PC-3 (cell line): ENCODE measurements around the gene NCAPD2. TPM values are rescaled to one million over a fixed set of nuclear protein-coding genes. Genes with fewer than 3 reads are reported as not detected.

Experiments
- ATAC-seq: fragments of 200-7000 bp; cut with Tn5 transposase; 2 replicates; pipeline ENCODE4 v1.9.1; 2020; ENCODE audit warnings: mild to moderate bottlenecking, moderate library complexity
- BruUV-seq: library from RNA; stranded (reverse); fragments of 400-500 nt; replicated peaks from 2 replicates; lab custom pipeline; 2021; lab: Mats Ljungman, UMichigan
- CTCF ChIA-PET: fragments of 300-600 bp; sonication (Branson Sonifier 250); formaldehyde crosslinking; loops from one replicate; lab custom pipeline; 2022; ENCODE audit warnings: antibody characterized with exemption; lab: Charles Lee
- POLR2A ChIA-PET: fragments of 300-600 bp; sonication (Branson Sonifier 250); formaldehyde crosslinking; loops from one replicate; lab custom pipeline; 2022; ENCODE audit warnings: antibody characterized with exemption; ENCODE audit not compliant: unreplicated experiment; lab: Charles Lee
- DNase-seq: peaks from one replicate; pipeline ENCODE4 v3.0.0-alpha.2; 2015
- H2AFZ ChIP-seq: fragments of 300-600 bp; sonication (generic); 2 replicates; pipeline ENCODE4 v1.6.0; 2016; ENCODE audit warnings: antibody characterized with exemption, low read length
- H3F3A ChIP-seq: fragments of 300-600 bp; sonication (generic); one replicate; pipeline ENCODE4 v1.6.0; 2017; ENCODE audit warnings: antibody characterized with exemption, low read length, control low read depth, mild to moderate bottlenecking; ENCODE audit not compliant: unreplicated experiment
- H3K27ac ChIP-seq: fragments of 300-600 bp; sonication (generic); 2 replicates; pipeline ENCODE4 v1.5.1; 2016; ENCODE audit warnings: mild to moderate bottlenecking, low read length
- H3K27me3 ChIP-seq: fragments of 300-600 bp; sonication (generic); 2 replicates; pipeline ENCODE4 v1.6.1; 2016; ENCODE audit warnings: low read length, mixed read lengths
- H3K36me3 ChIP-seq: fragments of 300-600 bp; sonication (generic); 2 replicates; pipeline ENCODE4 v1.6.1; 2016; ENCODE audit warnings: low read depth, mixed run types, low read length, mixed read lengths
- H3K4me1 ChIP-seq: fragments of 300-600 bp; sonication (generic); 2 replicates; pipeline ENCODE4 v1.5.1; 2016; ENCODE audit warnings: low read length; ENCODE audit not compliant: insufficient read depth
- H3K4me2 ChIP-seq: fragments of 300-600 bp; sonication (generic); 2 replicates; pipeline ENCODE4 v1.6.0; 2016; ENCODE audit warnings: low read length
- H3K4me3 ChIP-seq: fragments of 300-600 bp; sonication (generic); 2 replicates; pipeline ENCODE4 v1.5.1; 2016; ENCODE audit warnings: mild to moderate bottlenecking, low read length, mixed read lengths
- H3K79me2 ChIP-seq: fragments of 300-600 bp; sonication (generic); 2 replicates; pipeline ENCODE4 v1.6.1; 2017; ENCODE audit warnings: low read length, mixed read lengths
- H3K9ac ChIP-seq: fragments of 300-600 bp; sonication (generic); 2 replicates; pipeline ENCODE4 v1.6.0; 2016; ENCODE audit warnings: mild to moderate bottlenecking, low read length
- H3K9me2 ChIP-seq: fragments of 300-600 bp; sonication (generic); replicated peaks from 2 replicates; pipeline ENCODE4 v1.6.1; 2016; ENCODE audit warnings: mixed run types, low read length, mixed read lengths
- H3K9me3 ChIP-seq: fragments of 300-600 bp; sonication (generic); 2 replicates; pipeline ENCODE4 v1.6.1; 2016; ENCODE audit warnings: low read length, mixed read lengths
- H4K20me1 ChIP-seq: fragments of 300-600 bp; sonication (generic); 2 replicates; pipeline ENCODE4 v1.6.1; 2016; ENCODE audit warnings: low read length, mixed read lengths
- CTCF ChIP-seq: fragments of 300-600 bp; sonication (generic); conservative IDR thresholded peaks from 2 replicates; pipeline ENCODE4 v1.5.1; 2017; ENCODE audit warnings: antibody characterized with exemption, low read depth, mild to moderate bottlenecking, low read length
- EZH2 ChIP-seq: fragments of 300-600 bp; sonication (generic); IDR thresholded peaks from one replicate; pipeline ENCODE4 v1.6.1; 2017; ENCODE audit warnings: antibody characterized with exemption, mild to moderate bottlenecking, low read length; ENCODE audit not compliant: unreplicated experiment
- EZH2phosphoT487 ChIP-seq: fragments of 300-600 bp; sonication (generic); IDR thresholded peaks from 2 replicates; pipeline ENCODE4 v1.6.1; 2018; ENCODE audit warnings: mild to moderate bottlenecking, antibody characterized with exemption, low read length, borderline replicate concordance
- intact Hi-C: fragments of 100-400 bp; cut with micrococcal nuclease; formaldehyde crosslinking; loops from 2 replicates; pipeline ENCODE4 v1.9.0; 2023
- total RNA-seq: library from RNA; depleted of rRNA; stranded (reverse); fragments of >200 nt; gene quantifications from 2 replicates; pipeline ENCODE4 v1.2.3, GENCODE V29; 2014

The NCAPD2 gene
- total RNA-seq, 1 experiment from 2014 or later = 105 TPM

DNA sequence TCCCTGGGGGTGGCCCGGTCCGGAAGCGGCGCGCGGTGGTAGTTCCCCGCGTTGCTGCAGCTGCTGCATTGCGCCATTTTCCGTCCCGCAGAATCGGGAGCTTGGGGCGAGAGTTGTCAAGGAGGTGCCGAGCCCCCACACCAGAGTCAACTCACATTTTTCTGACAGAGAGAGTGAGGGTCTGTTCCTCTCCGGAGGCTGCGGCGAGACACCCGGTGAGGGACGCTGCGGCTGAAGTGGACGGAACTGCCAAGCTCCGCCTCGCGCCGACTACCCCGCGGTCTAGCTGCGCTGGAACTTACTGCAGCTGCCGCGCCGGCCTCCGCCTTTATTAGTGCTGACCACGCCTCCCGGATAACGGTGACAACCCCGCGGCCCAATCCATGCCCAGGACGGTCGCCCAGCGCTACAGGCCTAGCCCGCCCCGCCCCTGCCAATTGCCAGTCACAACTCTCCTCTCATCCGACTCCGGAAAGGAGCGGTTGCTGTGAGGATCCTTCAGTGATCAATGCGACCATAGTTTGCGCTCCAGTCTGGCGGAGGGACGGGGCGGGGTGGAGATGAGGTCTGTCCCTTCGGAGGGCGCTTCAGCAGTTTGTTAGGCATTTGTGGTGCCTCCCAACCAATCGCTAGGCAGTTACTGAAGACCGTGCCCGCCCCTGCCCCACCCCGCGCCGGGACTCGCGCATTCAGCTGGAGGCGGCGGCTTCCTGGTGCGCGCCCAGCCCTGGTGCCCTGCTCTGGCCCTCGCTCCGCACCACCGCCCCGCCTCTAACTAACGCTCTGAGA lies 23.3 kb upstream of the NCAPD2 start, which contains the start of gene VAMP1:
TSS of gene VAMP1 (minus strand) at position 303 of the 789 bp plus-strand sequence. CDS start at position 157, 146 bp downstream.
- Histone ChIP-seq H3K36me3 (no peaks in the 10 kb centered on the region), H3K27ac (peak within 1 kb of the TSS; percentile 41), H3K9me2 (no peaks in the 10 kb centered on the region), H2AFZ (peak within 1 kb of the TSS; percentile 93), H3K27me3 (no peaks in the 10 kb centered on the region), H3K4me3 (peak within 1 kb of the TSS; percentile 96), H4K20me1 (no peaks in the 10 kb centered on the region), H3K9ac (peak within 1 kb of the TSS; percentile 77), H3F3A (no peaks in the 10 kb centered on the region), H3K4me1 (peaks cover 25% of the 10 kb centered on the region), H3K4me2 (peak within 1 kb of the TSS; percentile 100), H3K79me2 (peaks cover 11% of the 10 kb centered on the region), H3K9me3 (no peaks in the 10 kb centered on the region)
- ChIA-PET POLR2A (interaction anchor here (0.5 to 1.1 kb wide), 10 partner anchors 10 to 253 kb away, joined by 3 to 28 read pairs (median 4); partner anchors contain the start of genes COPS7A, GAPDH and LTBR), CTCF (interaction anchor here (0.6 to 1.8 kb wide), 3 partner anchors 62 to 147 kb away, joined by 4 to 6 read pairs (median 5); no protein-coding TSS in a partner anchor)
- ATAC-seq (peak; percentile 92), DNase-seq (peak; percentile 87)
- no TSS peak for BruUV-seq
- TF ChIP-seq EZH2 (no peak), EZH2phosphoT487 (no peak), CTCF (no peak)
- intact Hi-C loops = loop anchor here (1.0 to 2.0 kb wide), 3 partner anchors 24 to 148 kb away; partner anchors contain the start of genes GAPDH and NCAPD2

DNA sequence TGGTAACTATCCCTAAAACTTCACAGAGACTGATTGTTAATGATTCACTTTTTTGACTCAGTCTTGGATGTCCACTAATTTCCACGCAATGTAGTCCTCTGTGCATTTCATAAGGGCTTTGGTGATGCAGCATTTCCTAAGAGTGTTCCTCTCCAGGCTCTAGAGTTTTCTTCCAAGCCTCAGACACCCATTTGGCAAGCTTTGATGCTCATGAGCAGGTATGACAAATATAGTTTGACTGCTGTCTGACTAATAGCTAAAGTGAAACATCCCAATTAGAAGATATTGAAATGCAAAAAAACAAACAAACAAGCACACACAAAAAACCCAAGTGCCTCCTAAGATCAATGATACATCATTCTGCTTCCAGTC lies 21.9 kb upstream of the NCAPD2 start:
- no peak for DNase-seq
- H3K9me3 ChIP-seq = no peaks in the 10 kb centered on the region
- no peak for ATAC-seq
- no peak overlapping the region for H3K4me2 ChIP-seq
- no peak overlapping the region for H2AFZ ChIP-seq
- intact Hi-C loops = loop anchor here (2.0 kb wide), 2 partner anchors 23 to 149 kb away; partner anchors contain the start of gene NCAPD2
- H3K27ac ChIP-seq = no peak overlapping the region
- POLR2A ChIA-PET = no interaction called here
- no peak overlapping the region for H3K9ac ChIP-seq
- CTCF ChIA-PET = no interaction called here
- no peaks in the 10 kb centered on the region for H3K9me2 ChIP-seq
- H3K36me3 ChIP-seq = no peaks in the 10 kb centered on the region
- H3K4me1 ChIP-seq = peaks cover 25% of the 10 kb centered on the region
- no peak overlapping the region for H3K4me3 ChIP-seq
- no peaks in the 10 kb centered on the region for H4K20me1 ChIP-seq
- no peaks in the 10 kb centered on the region for H3F3A ChIP-seq
- H3K27me3 ChIP-seq = no peaks in the 10 kb centered on the region
- TF ChIP-seq CTCF (no peak), EZH2 (no peak), EZH2phosphoT487 (no peak)
- H3K79me2 ChIP-seq = peaks cover 11% of the 10 kb centered on the region
- no TSS peak for BruUV-seq

- intact Hi-C loops = no loop called here
- no peak overlapping the region for H3K27ac ChIP-seq
- no peak for ATAC-seq
Measured at GRCh38 chr12:6472491-6472890, 21.4 kb upstream of the NCAPD2 start.

More at GRCh38 chr12:6472491-6472890, 21.4 kb upstream of the NCAPD2 start:
- BruUV-seq = no TSS peak
- Histone ChIP-seq H3K79me2 (peaks cover 11% of the 10 kb centered on the region), H3K9me3 (no peaks in the 10 kb centered on the region), H3K4me2 (no peak overlapping the region), H3K36me3 (no peaks in the 10 kb centered on the region), H3K9ac (no peak overlapping the region), H3K4me3 (no peak overlapping the region), H4K20me1 (no peaks in the 10 kb centered on the region), H3K4me1 (peaks cover 25% of the 10 kb centered on the region), H3K27me3 (no peaks in the 10 kb centered on the region), H3F3A (no peaks in the 10 kb centered on the region), H2AFZ (no peak overlapping the region), H3K9me2 (no peaks in the 10 kb centered on the region)
- POLR2A ChIA-PET = no interaction called here
- TF ChIP-seq CTCF (no peak), EZH2phosphoT487 (no peak), EZH2 (no peak)
- no peak for DNase-seq
- CTCF ChIA-PET = no interaction called here
